GM18517 (cell line): ENCODE data around the gene STARD5.
A peak's percentile ranks its signal among the peaks of the same experiment; 100 is the strongest.

Experiments
- ATAC-seq: cut with Tn5 transposase; IDR thresholded peaks from one replicate; pipeline ENCODE4 v1.9.1; 2021; ENCODE audit warnings: mild to moderate bottlenecking, moderate library complexity; ENCODE audit not compliant: unreplicated experiment

STARD5 gene

DNA sequence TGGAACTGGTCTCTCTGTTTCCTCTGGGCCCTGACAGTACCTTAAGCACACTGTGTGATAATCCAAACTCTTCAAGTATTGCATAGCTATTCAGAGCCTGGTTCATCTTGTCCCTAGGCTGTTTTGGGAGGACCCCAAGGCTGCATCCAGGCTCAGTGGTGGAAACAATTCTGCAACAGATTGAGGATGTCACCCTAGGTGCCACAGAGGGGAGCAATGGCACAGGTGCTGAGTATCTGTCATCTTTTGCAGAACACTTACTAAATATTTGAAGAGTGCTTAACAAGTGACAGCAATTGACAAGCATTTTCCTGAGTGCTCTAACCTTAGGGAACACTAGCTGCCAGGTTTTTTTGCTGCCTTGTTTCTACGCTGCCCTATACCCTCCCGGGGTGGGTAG, 27.8 kb downstream of the STARD5 start:
- ATAC-seq = no peak

DNA sequence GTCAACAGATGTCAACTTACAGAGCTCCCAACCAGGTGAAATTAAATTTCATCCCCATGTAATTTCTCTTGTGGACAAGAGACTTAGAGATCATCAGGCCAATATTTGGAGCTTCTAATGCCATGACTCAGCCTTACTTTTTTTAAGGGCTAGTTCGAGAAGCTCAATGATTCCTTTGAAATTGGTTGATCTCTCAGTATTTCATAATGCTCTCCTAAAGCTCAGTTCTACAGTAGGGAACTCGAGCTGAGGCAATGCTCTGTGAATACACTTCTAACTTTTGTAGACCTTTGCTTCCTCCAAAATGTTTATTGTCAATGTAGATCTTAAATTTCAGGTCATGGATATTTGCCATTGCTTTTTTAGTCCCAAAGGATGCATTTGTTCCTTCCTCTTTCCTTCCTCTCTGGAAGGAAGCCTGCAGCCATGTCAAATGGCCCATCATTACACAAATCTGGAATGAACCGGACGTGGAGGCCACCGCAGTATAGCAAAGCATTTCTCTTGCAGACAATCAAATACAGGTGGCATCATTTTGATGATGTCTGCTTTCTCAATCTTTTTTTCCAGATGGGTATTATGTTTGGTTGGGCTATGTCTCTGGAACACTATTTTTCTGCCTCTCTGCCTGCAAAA, 28.3 kb downstream of the STARD5 start:
- no peak for ATAC-seq

- no peak for ATAC-seq
Measured at GRCh38 chr15:81294516-81294880, 29.4 kb downstream of the STARD5 start.

- ATAC-seq = peak; percentile 73
Measured at GRCh38 chr15:81293728-81294515, 30.0 kb downstream of the STARD5 start.

GRCh38 chr15:81292523-81293001, 31.4 kb downstream of the STARD5 start:
- ATAC-seq = peak; percentile 26

DNA sequence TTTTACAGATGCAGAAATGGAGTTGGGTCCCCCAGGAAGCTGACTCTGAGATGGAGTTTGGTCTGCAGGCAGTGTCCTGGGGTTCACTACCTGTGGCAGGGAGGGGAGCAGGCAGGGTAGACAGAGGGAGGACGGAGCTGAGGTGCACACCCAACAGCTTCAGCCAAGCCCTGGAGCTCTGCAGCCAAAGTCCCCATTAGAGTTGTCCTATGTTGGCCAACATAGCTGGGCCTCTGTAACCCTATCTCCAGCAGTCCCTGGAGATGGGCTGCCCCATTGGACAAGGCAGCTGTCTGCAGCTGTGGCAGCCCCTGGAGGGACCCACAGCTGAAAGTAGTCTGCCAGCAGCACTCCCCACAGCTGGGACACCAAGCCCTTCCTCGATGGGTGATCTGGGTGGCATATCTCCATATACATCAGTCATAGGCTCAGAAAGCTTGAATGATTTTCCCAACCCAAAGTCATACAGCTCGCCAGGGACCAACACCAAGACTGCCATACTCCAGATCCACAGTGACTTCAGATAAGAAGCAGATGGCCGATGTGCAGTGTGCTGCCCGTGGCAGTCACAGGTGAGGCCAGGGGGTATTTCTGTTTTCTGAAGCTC, 31.9 kb downstream of the STARD5 start:
- ATAC-seq = no peak

DNA sequence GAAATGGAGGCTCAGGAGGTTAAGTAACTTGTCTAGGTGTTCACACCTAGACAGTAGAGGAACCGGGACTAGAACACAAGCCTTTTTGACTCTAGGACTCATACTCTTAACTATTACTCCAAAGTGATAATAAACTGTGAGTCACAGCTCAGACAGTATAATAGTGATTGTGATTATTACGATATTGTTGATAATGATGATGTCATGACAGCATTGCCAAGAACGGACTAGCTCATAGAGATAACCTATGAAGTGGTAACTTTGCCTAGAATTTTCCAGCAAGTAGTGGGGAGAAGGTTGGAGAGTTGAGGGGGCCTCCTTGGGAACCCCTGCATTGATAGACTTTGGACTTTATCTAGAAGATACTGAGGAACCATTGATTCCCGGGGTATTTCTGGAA, 34.0 kb downstream of the STARD5 start:
- ATAC-seq = no peak

GRCh38 chr15:81288616-81289015, 35.3 kb downstream of the STARD5 start:
- ATAC-seq = no peak

DNA sequence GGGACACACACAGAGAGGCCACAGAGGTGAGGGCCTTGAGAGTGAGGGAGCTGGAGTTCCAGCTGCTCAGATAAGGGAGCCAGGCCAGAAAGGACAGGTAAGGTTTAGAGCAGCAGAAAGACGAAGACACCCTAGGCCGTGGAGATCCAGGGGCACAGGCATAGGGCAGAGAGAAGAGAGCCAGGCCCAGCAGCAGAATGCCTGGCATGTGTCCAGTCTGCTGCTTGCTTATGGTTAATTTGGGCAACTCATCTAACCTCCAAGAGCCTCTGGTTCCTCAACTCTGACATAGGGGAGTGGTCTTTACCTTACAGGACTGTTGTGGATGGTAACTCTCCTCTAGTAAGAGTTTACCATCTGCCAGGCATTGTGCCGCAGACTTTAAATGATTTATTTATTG, 35.9 kb downstream of the STARD5 start:
- no peak for ATAC-seq

GRCh38 chr15:81286621-81287121, 37.3 kb downstream of the STARD5 start:
- ATAC-seq = no peak

DNA sequence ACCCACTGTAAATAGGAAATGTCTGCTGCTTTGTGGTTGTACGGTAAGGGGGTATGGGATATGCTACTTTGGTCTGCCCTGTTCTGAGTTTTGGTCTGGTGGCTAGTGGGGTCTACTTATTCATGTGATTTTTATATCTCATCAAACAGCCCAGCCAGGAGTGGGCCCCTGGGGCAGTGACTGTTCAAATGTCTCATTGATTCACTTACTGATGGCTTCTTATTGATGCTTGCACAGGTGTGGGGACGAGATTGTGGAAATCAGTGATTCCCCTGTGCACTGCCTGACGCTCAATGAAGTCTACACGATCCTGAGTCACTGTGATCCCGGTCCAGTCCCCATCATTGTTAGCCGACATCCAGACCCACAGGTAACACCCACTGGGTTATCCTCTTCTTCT, 38.5 kb downstream of the STARD5 start:
- no peak for ATAC-seq

- ATAC-seq = no peak
Measured at GRCh38 chr15:81284256-81285031, 39.5 kb downstream of the STARD5 start.

- ATAC-seq = no peak
Measured at GRCh38 chr15:81282911-81283310, 41.0 kb downstream of the STARD5 start.

GRCh38 chr15:81282606-81282895, 41.4 kb downstream of the STARD5 start:
- no peak for ATAC-seq

DNA sequence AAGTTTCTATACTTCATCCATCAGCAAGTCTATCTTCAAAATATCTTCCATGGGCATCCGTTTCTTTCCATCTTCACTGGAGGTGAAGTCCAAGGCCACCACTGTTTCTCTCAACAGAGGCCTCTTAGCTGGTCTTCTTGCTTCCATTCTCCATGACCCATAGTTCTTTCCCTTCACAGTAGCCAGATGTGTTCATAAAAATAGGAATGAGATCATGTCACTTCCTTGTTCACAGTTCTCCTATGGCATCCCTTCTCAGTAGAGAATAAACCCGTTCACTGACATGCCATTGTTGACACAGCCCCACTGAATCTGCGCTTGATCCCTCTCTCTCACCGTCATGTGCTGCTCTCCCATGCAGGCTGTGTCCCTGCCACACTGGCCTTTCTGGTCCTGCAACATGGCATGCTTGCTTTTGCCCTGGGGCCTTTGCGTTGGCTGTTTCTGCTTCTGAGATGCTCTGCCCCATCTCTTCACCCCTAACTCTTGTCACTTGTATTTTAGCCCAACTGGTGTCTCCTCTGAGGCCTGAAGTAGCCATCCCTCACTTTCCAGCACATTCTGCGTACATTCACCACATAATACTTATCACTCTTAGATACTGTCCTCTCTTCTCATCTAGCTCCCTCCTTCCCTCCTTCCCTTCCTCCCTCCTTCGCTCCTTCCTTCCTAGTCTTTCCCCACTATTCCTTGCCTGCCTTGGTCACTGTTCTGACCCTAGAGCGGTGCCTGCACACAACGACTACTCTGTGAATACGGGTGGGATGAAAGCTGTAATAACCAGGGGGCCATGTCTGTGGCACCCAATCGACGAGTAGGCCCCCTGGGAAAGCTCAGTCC, 42.0 kb downstream of the STARD5 start:
- no peak for ATAC-seq

GRCh38 chr15:81281456-81281735, 42.5 kb downstream of the STARD5 start:
- ATAC-seq = no peak

GRCh38 chr15:81280696-81281455, 43.1 kb downstream of the STARD5 start:
- ATAC-seq = no peak

GRCh38 chr15:81279621-81280485, 44.1 kb downstream of the STARD5 start:
- no peak for ATAC-seq
